ENCODE measurements around the gene SHB. TPM values are rescaled to one million over a fixed set of nuclear protein-coding genes. Genes with fewer than 3 reads are reported as not detected.

Gene SHB
- total RNA-seq, 1 experiment from 2014 or later, result 56.4 TPM

- H3K9ac ChIP-seq (ENCODE audit: low read length), result no peak overlapping the region
- ChIA-PET CTCF (no interaction called here), POLR2A (ENCODE audit: unreplicated experiment) (no interaction called here)
- H3K4me1 ChIP-seq (ENCODE audit: insufficient read depth, low read length), result peaks cover 32% of the 10 kb centered on the region
- no TSS peak for BruUV-seq (replicated peaks)
- no peak for TF ChIP-seq EZH2phosphoT487 (IDR thresholded peaks at IDR 0.05; ENCODE audit: borderline replicate concordance, low read length)
- no peak for TF ChIP-seq EZH2 (IDR thresholded peaks at IDR 0.05; ENCODE audit: low read length, unreplicated experiment)
- TF ChIP-seq CTCF (conservative IDR thresholded peaks at IDR 0.05; ENCODE audit: low read depth, low read length), result no peak
- peaks cover 6% of the 10 kb centered on the region for H3F3A ChIP-seq (ENCODE audit: low read length, unreplicated experiment)
- ATAC-seq (no peak), DNase-seq (no peak)
- H3K36me3 ChIP-seq (ENCODE audit: low read depth, low read length), result peaks cover 33% of the 10 kb centered on the region; the same call in 1 of the 2 replicates
- H3K9me2 ChIP-seq (replicated peaks; ENCODE audit: low read length), result no peaks in the 10 kb centered on the region
- H3K27ac ChIP-seq (ENCODE audit: low read length), result peak overlapping the region; percentile 10; the same call in 1 of the 2 replicates
- no peaks in the 10 kb centered on the region for H4K20me1 ChIP-seq (ENCODE audit: low read length)
- intact Hi-C loops (cut with micrococcal nuclease), result no loop called here
- no peak overlapping the region for H3K4me3 ChIP-seq (ENCODE audit: low read length)
- no peaks in the 10 kb centered on the region for H3K27me3 ChIP-seq (ENCODE audit: low read length)
- H3K79me2 ChIP-seq (ENCODE audit: low read length), result peaks cover 73% of the 10 kb centered on the region
- H2AFZ ChIP-seq (ENCODE audit: low read length), result no peak overlapping the region
- H3K9me3 ChIP-seq (ENCODE audit: low read length), result no peaks in the 10 kb centered on the region
- H3K4me2 ChIP-seq (ENCODE audit: low read length), result no peak overlapping the region
Observed at GRCh38 chr9:37958154-37958553, 110.9 kb downstream of the SHB start.

GRCh38 chr9:37957664-37957953, 111.4 kb downstream of the SHB start:
- no peak overlapping the region for H3K4me2 ChIP-seq (ENCODE audit: low read length)
- no peak overlapping the region for H2AFZ ChIP-seq (ENCODE audit: low read length)
- DNase-seq (no peak), ATAC-seq (no peak)
- H3K9me3 ChIP-seq (ENCODE audit: low read length), result no peaks in the 10 kb centered on the region
- intact Hi-C loops (cut with micrococcal nuclease), result no loop called here
- peak overlapping the region; percentile 100 for H3K27ac ChIP-seq (ENCODE audit: low read length)
- BruUV-seq (replicated peaks), result no TSS peak
- H3K9ac ChIP-seq (ENCODE audit: low read length), result no peak overlapping the region
- H3K4me1 ChIP-seq (ENCODE audit: insufficient read depth, low read length), result peaks cover 32% of the 10 kb centered on the region
- peaks cover 6% of the 10 kb centered on the region for H3F3A ChIP-seq (ENCODE audit: low read length, unreplicated experiment)
- ChIA-PET CTCF (no interaction called here), POLR2A (ENCODE audit: unreplicated experiment) (no interaction called here)
- H3K4me3 ChIP-seq (ENCODE audit: low read length), result no peak overlapping the region
- TF ChIP-seq CTCF (conservative IDR thresholded peaks at IDR 0.05; ENCODE audit: low read depth, low read length) (no peak), EZH2 (IDR thresholded peaks at IDR 0.05; ENCODE audit: low read length, unreplicated experiment) (no peak), EZH2phosphoT487 (IDR thresholded peaks at IDR 0.05; ENCODE audit: borderline replicate concordance, low read length) (no peak)
- H3K27me3 ChIP-seq (ENCODE audit: low read length), result no peaks in the 10 kb centered on the region
- peaks cover 30% of the 10 kb centered on the region; the same call in 1 of the 2 replicates for H3K36me3 ChIP-seq (ENCODE audit: low read depth, low read length)
- H3K79me2 ChIP-seq (ENCODE audit: low read length), result peaks cover 73% of the 10 kb centered on the region
- H4K20me1 ChIP-seq (ENCODE audit: low read length), result no peaks in the 10 kb centered on the region
- no peaks in the 10 kb centered on the region for H3K9me2 ChIP-seq (replicated peaks; ENCODE audit: low read length)

- no peak overlapping the region for H2AFZ ChIP-seq (ENCODE audit: low read length)
- H3K9ac ChIP-seq (ENCODE audit: low read length), result 0 out of 2 replicates have a peak overlapping the region, but pooled peaks have one; percentile 19
- H3K36me3 ChIP-seq (ENCODE audit: low read depth, low read length), result peaks cover 32% of the 10 kb centered on the region
- BruUV-seq (replicated peaks), result no TSS peak
- DNase-seq, result no peak
- ATAC-seq, result no peak
- no peaks in the 10 kb centered on the region for H4K20me1 ChIP-seq (ENCODE audit: low read length)
- peaks cover 6% of the 10 kb centered on the region for H3F3A ChIP-seq (ENCODE audit: low read length, unreplicated experiment)
- H3K9me2 ChIP-seq (replicated peaks; ENCODE audit: low read length), result no peaks in the 10 kb centered on the region
- H3K4me2 ChIP-seq (ENCODE audit: low read length), result no peak overlapping the region
- peaks cover 36% of the 10 kb centered on the region for H3K4me1 ChIP-seq (ENCODE audit: insufficient read depth, low read length)
- no peak overlapping the region for H3K4me3 ChIP-seq (ENCODE audit: low read length)
- intact Hi-C loops (cut with micrococcal nuclease), result no loop called here
- CTCF ChIA-PET, result no interaction called here
- H3K79me2 ChIP-seq (ENCODE audit: low read length), result peaks cover 73% of the 10 kb centered on the region
- no peaks in the 10 kb centered on the region for H3K27me3 ChIP-seq (ENCODE audit: low read length)
- TF ChIP-seq CTCF (conservative IDR thresholded peaks at IDR 0.05; ENCODE audit: low read depth, low read length) (peak; percentile 27; the same call in 1 of the 2 replicates), EZH2 (IDR thresholded peaks at IDR 0.05; ENCODE audit: low read length, unreplicated experiment) (no peak)
- POLR2A ChIA-PET (ENCODE audit: unreplicated experiment), result no interaction called here
- peak overlapping the region; percentile 100 for H3K27ac ChIP-seq (ENCODE audit: low read length)
- no peaks in the 10 kb centered on the region for H3K9me3 ChIP-seq (ENCODE audit: low read length)
Observed at GRCh38 chr9:37956904-37957663, 111.9 kb downstream of the SHB start.
